Hematopoietic multipotent progenitor cell treated with erythropoietin and hydrocortisone succinate and interleukin-3 and kit ligand, for 8 days (in vitro differentiated cells): ENCODE data around the gene AVP.
"Not testable (repeated sequence)": the region's sequence is repeated elsewhere in the genome, so short reads cannot be mapped to it uniquely, and the experiment has no call there.

Experiments used
- DNase-seq: peaks from one replicate; pipeline ENCODE4 v3.0.0-alpha.2; 2015

The AVP gene

DNA sequence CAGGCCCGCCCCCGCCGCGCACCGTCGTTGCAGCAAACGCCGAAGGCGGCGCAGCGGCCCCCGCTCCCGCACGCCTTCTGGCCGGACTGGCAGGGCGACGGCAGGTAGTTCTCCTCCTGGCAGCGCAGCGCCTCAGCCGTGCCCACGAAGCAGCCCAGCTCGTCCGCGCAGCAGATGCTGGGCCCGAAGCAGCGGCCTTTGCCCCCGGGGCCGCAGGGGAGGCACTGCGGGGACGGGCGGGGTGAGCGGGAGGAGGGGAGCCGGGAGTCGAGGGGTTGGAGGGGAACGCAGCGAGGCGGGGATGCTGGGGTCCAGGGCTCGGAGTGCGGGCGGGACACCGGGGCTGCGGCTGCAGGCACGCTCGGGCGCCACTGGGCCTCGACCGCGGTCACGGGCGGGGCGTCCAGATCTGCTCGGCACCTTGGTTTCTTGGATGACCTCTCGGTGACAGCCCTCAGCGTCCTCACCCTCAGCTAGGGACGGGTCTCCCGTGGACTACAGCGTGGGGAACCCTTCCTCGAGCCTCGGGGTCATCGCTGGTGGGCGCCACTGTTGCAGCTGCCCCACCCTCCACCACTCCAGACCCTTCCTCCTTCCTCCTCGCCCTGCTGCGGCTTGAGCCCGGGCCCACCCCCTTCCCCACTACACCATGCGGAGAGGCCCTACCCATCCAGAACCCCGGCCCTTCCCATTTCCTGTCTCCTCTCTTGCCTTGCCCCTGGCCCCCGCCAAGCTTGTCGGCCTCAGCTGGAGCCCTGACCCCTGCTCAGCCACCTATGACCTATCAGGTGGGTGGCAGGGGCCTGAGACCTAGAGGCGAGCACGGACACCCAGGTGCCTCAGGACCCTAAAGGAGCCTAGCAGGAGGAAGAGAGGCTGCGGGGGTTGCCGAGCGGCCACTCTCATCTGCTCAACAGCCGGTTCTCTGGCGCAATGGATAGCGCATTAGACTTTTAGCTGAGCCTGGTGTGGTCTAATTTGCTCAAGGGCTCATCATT, 1.3 kb downstream of the AVP start:
- DNase-seq: no peak

DNA sequence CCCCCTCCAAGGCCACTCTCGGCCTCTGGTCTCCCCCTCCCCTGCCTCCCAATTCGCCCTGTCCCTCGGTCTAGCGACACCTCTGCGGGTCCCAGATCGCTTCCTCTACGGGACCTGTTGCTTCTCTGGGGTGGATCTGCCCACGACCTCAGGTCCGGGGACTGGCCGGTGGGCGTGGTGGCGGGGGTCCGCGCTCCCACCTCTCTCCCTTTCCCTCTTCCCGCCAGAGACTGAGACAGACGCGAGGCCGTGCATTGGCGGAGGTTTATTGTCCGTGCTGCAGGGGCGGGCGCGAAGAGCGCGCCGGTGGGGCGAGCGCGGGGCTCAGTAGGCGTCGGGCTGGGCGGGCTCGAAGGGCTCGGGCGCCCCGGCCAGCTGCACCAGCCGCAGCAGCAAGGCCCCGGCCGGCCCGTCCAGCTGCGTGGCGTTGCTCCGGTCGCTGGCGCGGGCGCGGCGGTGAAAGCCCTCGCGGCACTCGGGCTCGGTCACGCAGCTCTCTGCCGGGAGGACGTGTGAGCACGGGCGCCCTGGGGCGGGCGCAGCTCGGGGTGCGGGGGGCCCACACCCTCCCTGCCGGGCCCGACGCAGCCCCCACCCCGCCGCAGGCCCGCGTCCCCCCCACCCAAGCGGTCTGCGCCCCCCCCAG, 2.1 kb downstream of the AVP start:
- DNase-seq: no peak

DNA sequence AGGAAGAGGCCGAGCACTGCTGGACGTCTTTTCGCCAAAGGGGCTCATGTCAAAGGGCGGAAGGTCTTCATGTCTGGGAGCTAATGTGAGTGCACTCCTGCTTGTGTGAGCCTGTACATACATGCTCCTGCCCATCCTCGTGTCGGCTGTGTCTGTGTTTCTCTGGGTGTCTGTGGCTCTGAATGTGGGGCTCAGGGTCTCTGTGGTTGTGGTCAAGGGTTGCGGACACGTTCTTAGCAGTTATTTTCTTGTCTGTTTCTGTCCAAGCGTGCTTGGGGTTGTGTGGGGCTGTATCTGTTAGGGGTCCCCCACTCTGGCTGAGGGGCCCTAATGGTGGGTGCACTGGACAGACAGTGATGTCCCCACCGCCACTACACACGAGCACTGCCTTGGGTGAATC, 2.9 kb downstream of the AVP start:
- DNase-seq: no peak

DNA sequence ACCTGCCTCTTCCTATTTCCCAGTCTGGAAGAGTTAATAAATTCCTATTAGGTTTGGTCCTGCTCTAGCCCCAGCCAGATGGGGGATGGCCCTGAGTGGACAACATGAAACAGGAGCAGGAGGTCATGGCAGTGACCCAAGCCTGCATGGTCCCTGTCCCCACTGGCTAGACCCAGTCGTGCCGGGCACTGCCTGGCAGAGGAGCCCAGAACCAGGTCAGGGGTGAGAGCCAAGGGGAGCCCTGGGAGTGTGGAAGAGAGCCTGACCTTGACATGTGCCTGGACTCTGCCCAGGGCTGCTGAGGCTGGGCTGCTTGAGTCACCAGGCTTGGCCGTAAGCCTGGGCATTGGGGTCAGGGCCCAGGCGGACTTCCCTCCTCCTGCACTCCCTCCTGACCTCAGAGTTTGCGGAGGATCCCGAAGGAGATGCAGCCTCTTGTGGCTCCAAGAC, 3.6 kb downstream of the AVP start:
- no peak for DNase-seq

DNA sequence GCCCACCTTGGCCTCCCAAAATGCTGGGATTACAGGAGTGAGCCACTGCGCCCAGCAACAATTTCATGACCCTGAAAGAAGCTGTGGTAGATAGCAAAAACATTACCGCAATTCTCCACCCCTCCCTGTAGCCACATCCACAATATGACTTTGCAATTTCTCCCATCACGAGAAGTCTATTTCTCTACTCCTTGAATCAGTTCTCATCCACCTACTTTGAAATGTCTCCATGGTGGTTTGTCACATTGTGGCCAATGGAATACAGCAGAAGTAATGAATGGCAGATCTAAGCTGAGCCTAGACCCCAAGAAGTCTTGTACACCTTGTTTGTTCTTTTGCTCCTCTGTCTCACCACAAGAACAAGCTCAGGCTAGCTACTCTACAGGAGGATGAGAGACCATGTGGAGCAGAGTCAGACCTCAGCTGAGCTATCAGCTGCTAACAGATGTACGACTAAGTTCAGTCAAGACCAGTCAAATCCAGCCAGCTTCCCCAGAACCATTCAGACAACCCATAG, 6.8 kb downstream of the AVP start:
- DNase-seq: peak; percentile 89

DNA sequence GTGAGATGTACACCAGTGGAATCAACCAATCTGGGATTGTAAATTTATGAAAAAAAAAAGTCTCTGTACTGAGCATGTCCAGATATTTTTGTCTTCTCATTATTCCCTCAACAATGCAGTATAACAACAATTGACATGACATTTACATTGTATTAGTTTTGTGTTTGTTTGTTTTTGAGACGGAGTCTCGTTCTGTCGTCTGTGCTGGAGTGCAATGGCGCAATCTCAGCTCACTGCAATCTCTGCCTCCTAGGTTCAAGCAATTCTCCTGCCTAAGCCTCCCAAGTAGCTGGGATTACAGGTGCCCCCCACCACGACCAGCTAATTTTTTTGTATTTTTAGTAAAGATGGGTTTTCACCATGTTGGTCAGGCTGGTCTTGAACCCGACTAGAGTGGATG, 9.2 kb downstream of the AVP start:
- not testable (repeated sequence) for DNase-seq

DNA sequence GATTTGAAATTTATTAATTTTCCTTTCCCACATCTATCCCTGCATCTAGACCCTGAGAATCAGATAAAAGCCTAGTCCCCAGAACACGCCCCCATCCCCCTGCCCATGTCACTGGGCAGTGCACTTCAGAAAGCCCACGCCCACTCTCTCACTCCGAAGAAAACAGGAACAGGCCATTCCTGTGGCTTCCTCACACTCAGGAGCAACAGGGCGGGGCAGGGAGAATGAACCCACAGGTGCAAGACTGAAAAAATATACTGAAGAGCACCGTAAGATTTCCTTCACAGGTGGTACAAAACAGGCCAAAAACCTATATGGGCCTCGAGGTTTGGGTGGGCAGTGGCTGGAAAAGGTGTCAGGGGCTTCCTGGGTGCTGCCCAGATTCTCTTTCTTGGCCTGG, 9.7 kb downstream of the AVP start:
- no peak for DNase-seq

DNA sequence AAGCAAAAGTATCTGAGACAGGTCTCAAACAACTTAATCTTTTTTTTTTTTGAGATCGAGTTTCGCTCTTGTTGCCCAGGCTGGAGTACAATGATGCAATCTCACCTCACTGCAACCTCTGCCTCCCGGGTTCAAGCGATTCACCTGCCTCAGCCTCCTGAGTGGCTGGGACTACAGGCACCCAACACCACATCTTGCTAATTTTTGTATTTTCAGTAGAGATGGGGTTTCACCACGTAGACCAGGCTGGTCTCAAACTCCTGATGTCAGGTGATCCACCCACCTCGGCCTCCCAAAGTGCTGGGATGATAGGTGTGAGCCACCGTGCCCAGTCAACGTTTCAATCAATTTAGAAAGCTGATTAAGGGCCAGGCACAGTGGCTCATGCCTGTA, 11.3 kb downstream of the AVP start:
- DNase-seq: not testable (repeated sequence)

DNA sequence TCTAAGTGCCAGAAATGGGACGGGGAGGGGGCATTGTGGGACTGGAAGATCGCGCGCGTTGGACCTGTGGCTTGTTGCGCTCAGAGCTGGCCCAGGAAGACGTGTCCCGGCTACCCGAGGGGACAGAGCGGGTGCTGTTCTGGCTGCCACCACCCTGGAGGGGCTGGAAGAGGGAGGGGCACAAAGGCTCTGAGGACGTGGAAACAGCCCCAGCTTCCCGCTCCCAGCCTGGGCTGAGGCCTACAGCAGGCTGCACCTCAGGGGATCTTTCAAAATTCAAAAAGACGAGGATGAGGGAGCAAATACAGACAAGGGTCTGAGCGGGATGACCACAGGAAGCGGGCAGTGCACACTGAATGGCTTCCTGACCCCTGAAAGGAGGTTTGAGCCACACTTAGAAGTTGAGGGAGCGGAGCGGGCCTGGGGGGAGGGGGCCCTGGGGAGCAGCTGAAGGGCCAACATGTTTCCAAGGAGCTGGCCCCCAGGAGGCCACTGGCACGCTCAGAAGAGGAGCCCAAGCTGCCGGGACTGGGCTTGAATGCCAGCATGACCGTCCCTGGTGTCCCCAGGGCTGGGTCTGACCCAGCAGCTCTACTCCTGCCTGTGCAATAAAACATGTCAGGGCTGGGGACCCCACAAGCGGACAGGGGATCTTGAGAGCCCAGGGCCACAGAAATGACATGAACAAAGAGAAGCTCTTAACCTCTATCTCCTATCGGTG, 11.8 kb downstream of the AVP start:
- no peak for DNase-seq

DNA sequence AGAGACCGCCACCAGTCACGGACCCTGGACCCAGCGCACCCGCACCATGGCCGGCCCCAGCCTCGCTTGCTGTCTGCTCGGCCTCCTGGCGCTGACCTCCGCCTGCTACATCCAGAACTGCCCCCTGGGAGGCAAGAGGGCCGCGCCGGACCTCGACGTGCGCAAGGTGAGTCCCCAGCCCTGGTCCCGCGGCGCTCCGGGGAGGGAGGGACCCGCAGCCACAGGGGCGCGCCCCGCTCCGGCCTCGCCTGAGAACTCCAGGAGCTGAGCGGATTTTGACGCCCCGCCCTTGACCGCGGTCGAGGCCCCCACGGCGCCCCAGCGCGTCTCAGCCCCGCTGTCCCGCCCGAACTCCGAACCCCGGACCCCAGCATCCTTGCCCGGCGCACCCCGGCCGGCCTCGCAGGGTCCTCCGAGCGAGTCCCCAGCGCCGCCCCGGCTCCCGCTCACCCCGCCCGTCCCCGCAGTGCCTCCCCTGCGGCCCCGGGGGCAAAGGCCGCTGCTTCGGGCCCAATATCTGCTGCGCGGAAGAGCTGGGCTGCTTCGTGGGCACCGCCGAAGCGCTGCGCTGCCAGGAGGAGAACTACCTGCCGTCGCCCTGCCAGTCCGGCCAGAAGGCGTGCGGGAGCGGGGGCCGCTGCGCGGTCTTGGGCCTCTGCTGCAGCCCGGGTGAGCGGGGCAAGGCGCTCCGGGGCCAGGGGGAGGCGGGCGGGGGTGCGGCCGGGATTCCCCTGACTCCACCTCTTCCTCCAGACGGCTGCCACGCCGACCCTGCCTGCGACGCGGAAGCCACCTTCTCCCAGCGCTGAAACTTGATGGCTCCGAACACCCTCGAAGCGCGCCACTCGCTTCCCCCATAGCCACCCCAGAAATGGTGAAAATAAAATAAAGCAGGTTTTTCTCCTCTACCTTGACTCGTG, 12.7 kb downstream of the AVP start, which contains the start of gene OXT:
TSS of gene OXT (plus strand) at position 11 of the 920 bp plus-strand sequence. CDS start at position 47, 36 bp downstream.
- no peak for DNase-seq

DNA sequence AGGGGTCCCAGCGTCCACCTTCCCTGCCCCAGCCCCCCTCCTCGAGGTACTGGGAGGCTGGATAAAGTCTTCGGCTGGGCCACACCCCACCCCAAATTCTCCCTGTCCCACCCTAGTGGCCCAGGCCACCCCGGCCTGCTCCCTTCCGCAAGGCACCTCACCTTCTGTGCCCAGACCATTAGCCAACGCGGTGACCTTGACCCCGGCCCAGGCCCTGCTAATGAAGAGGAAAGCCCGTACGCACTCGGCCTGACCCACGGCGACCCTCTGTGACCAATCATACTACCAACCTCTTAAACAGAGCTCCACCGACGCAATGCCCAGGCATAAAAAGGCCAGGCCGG, 13.3 kb downstream of the AVP start:
- DNase-seq: no peak

DNA sequence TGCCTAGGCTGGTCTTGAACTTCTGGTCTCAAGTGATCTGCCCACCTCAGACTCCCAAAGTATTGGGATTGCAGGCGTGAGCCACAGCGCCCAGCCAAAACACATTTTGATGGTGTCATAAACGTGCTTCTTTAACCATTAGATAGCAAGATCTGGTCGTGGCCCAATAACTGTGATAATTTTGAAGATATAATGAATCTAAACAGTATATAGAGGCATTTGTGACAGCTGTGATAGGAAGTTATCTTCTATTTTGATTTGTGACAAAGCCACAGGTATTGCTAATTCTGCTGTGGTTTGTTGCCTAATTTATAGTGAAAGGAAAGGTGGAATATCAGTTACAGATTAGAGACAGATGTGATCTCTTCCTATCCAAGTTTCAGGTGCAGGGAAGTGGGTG, 13.8 kb downstream of the AVP start:
- DNase-seq: no peak

DNA sequence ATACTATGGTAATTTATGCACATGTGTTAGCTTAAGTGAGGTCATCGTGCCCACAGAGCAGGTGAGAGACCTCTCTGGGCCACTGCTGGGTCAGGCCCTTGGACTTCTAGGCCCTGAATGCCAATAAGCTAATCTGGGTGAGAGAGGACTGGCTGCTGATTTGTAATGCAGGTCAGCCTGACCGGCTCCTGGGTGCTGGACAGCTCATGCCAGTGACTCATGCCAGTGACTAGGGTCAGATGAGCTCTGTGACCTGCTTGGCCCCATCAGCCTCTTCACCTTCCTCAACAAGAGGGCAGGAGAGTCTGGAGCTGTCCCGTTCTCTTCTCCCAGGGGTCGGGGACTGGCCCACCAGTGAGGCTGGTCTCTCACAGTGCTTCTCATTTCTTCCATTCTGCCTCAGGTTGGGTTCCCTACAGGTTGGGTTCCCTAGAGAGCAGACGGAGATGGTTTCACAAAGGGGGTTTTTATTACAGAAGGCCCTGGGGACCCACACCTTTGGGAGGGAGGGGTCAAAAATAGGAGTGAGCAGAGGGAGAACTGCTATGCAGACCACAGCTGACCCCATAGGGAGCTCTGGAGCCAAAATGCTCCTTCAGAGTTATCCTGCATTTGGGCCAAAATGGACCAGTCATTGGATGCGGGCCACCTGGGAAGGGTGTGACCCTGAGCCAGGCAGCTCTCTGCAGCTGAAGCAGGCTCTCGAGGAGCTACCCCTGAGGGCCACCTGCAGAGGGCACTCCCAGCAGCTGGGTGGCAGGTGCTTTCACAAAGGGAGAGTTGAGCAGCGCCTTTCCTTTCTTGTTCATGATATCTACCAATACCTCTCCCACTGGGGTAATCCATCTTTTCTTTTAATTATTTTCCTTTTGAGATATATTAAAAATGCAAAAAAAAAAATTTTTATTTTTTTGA, 15.3 kb downstream of the AVP start:
- DNase-seq: peak; percentile 52

DNA sequence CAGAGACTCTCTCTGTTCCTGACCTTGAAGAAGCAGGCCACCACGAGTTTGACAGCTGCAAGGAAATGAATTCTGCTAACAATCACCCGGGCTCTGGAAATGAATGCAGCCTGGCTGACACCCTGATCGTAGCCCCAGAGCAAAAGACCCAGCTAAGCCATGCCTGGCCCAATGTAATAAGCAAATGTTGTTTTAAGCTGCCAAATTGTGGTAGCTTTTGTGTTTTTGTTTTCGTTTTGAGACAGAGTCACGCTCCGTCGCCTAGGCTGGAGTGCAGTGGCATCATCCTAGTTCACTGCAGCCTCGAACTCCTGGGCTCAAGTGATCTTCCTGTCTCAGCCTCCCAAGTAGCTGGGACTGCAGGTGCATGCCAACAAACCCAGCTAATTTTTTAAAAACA, 16.4 kb downstream of the AVP start:
- no peak for DNase-seq

DNA sequence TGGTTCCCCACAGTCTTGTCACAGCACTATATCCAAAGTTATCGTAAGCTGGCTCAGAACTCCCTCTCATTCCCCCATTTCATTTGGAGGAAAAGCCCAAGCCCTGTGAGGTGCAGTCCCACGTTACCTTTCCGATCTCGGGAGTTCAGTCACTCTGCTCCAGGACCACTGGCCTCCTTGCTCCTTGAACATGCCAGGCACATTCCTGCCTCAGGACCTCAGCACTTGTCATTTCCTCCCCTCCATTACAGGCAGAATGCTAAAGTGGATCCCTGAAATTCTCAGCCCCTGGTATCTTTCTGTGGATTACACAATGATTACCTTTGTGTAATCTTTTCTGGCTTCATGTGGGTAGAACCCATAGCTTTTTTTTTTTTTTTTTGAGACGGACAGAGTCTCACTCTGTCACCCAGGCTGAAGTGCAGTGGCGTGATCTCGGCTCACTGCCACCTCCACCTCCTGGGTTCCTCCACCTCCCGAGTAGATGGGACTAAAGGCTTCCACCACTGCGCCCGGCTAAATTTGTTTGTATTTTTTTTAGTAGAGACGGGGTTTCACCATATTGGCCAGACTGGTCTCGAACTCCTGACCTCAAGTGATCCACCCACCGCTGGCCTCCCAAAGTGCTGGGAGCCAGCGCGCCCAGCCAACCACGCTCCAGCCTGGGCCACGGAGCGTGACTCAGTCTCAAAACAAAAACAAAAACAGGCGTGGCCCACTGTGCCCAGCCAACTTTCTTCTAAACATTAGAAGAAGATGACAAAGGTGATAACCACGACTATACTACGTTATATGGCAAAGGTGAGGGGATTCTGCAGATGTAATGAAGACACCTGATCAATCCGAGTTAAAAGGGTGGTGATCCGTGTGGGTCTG, 17.1 kb downstream of the AVP start:
- no peak for DNase-seq

DNA sequence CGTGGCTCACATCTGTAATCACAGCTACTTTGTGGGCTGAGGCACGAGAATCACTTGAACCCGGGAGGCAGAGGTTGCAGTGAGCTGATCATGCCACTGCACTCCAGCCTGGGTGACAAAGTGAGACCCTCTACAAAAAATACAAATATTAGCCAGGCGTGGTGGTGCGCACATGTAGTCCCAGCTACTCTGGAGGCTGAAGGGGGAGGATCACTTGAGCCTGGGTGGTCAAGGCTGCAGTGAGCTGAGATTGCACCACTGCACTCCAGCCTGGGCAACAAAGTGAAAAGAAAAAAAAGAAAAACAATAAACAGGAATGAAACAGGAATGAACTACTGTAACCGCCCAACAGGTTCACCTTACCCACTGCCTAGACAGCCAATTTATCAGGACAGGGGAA, 20.4 kb downstream of the AVP start:
- DNase-seq: not testable (repeated sequence)

DNA sequence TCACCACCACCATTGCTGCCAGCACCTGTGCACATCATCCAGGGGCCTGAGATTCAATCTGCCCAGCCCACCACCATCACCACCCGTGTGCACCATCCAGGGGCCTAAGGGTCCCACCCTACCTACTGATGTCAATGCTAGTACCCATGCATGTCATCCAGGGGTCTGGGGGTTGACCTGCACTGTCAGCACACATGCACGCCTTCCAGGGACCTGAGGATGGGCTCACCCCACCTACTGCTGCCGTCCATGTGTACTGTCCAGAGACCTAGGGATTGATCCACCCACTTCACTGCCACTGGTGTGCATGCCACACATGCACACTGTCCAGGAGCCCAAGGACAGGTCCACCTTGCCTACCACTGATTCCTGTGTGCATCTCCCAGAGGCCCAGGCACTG, 25.0 kb downstream of the AVP start:
- no peak for DNase-seq

DNA sequence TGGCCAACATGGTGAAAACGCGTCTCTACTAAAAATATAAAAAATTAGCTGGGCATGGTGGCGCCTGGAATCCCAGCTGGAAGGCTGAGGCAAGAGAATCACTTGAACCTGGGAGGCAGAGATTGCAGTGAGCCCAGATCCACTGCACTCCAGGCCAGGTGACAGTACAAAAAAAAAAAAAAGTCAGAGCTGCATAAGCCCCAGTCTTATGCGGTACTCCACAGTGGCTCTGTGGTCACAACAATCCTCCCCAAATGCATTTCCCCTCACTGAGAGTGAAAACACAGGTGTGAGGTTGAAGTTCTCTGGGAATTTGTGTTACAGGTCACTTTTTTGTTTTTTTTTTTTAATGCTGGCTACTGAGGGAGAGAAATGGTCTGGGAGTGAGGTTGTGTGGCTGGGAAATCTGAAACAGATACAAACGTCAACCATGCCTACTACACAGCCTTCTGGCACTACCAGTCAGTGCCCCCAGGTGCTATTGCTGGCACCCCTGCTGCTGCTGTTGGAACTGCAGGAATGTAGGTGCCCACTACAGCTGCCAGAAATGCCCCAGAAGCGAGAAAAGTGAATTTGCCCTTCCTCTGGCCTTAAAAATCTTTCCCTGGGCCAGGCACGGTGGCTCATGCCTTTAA, 33.0 kb downstream of the AVP start:
- DNase-seq: no peak
